ENCODE measurements around the gene KIF6. TPM values are rescaled to one million over a fixed set of nuclear protein-coding genes. Genes with fewer than 3 reads are reported as not detected.

The KIF6 gene
- polyA plus RNA-seq, 2 donors, result 0.08 to 0.20 TPM

DNA sequence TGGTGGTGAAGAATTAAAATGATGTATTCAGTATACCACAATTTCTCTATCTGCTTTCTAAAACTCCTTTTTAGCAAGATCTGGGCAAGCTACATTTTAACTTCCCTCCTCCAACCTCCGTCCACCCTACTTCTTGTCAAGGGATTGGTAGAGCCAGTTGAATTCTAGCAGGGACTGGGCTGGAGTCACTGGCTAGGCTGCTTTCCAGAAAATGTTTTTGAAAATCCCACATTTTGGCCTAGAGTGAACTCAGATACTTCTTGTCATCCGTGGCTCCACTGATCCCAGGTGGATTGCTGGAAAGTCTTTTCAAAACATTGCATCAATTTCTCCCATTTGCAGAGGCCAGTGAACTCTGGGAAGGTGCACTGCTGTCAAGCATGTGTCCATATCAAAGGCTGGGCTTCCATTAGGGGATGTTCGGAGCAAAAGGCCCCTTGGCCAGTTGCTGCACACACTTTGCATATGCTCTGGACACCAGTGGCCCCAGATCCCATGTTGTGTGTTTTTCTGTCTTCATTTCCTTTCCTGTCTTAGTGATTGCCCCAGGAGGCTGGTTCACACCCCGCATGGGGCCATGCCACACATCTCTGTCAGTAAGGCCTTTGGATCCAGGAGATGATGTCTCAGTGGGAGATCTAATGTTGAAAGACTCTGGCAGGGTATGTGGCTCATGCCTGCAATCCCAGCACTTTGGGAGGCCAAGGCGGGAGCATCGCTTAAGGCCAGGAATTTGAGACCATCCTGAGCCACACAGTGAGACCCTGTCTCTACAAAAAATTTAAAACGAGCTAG, 391.4 kb downstream of the KIF6 start:
- WGBS, 2 donors, result 82 to 83% methylated on average over 7 of the region's 7 CpGs
- no peaks in the 10 kb centered on the region for H3K9me3 ChIP-seq (ENCODE audit: control insufficient read depth in 2 of 2, insufficient read depth in 1 of 2, low read depth in 1 of 2, low read length in 1 of 2)
- H3K27me3 ChIP-seq (ENCODE audit: control insufficient read depth in 1 of 2, insufficient read depth in 2 of 2, low read length in 2 of 2), result no peaks in the 10 kb centered on the region
- H3K36me3 ChIP-seq (ENCODE audit: control insufficient read depth in 2 of 2, insufficient read depth in 2 of 2, low read length in 1 of 2), result no peaks in the 10 kb centered on the region
- H3K4me3 ChIP-seq (ENCODE audit: low read depth in 1 of 2, low read length in 2 of 2), result no peak overlapping the region
- no peak overlapping the region for H3K27ac ChIP-seq (ENCODE audit: low read depth in 2 of 2, low read length in 1 of 2)
- no peaks in the 10 kb centered on the region for H3K4me1 ChIP-seq (ENCODE audit: control insufficient read depth in 2 of 2, insufficient read depth in 2 of 2, low read length in 1 of 2)

DNA sequence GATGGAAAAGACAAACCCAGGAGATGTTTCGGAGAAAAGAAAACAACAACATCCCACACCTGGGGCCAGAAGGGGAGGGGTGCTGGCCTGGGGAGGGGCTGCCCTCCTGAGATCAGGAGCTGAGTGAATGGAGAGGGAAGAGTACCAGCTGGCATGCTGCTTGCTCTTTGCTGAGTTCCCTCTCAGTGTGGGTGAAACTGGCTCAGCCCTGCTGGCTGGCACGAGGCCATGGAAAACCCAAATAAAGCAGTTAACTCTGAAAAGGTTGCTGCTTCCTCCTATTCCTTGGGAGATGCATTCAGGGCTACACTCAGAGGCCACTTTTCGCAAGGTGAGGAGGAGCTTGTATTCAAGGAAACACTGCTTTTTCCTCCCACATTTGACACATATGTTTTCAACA, 394.7 kb downstream of the KIF6 start:
- Histone ChIP-seq H3K27me3 (ENCODE audit: control insufficient read depth in 1 of 2, insufficient read depth in 2 of 2, low read length in 2 of 2) (peaks cover 0 to 3% of the 10 kb centered on the region in 2 donors), H3K36me3 (ENCODE audit: control insufficient read depth in 2 of 2, insufficient read depth in 2 of 2, low read length in 1 of 2) (no peaks in the 10 kb centered on the region), H3K27ac (ENCODE audit: low read depth in 2 of 2, low read length in 1 of 2) (no peak overlapping the region), H3K4me1 (ENCODE audit: control insufficient read depth in 2 of 2, insufficient read depth in 2 of 2, low read length in 1 of 2) (no peaks in the 10 kb centered on the region), H3K4me3 (ENCODE audit: low read depth in 1 of 2, low read length in 2 of 2) (no peak overlapping the region), H3K9me3 (ENCODE audit: control insufficient read depth in 2 of 2, insufficient read depth in 1 of 2, low read depth in 1 of 2, low read length in 1 of 2) (no peaks in the 10 kb centered on the region)
- WGBS, 2 donors, result 43 to 45% methylated on average over 3 of the region's 3 CpGs

DNA sequence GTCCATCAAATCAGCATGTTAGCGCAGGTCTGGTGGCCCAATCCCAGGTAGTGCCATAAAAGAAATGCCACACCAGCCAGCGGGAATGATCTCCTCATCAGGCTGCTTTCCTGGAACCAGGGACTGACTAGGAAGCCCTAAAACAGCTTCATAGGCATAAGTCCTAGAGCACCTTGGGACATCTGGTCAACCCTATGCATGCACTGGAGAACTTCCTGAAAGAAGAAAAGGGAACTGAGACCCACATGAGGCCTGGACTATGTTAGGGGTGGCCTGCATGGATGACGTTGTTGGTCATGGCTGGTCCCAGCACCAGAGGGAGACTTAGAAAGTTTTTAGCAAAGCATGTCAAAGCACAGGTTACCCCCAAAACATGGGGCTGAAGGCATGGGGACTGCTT, 395.2 kb downstream of the KIF6 start:
- no peaks in the 10 kb centered on the region for H3K4me1 ChIP-seq (ENCODE audit: control insufficient read depth in 2 of 2, insufficient read depth in 2 of 2, low read length in 1 of 2)
- no peaks in the 10 kb centered on the region for H3K36me3 ChIP-seq (ENCODE audit: control insufficient read depth in 2 of 2, insufficient read depth in 2 of 2, low read length in 1 of 2)
- no peak overlapping the region for H3K4me3 ChIP-seq (ENCODE audit: low read depth in 1 of 2, low read length in 2 of 2)
- no peak overlapping the region for H3K27ac ChIP-seq (ENCODE audit: low read depth in 2 of 2, low read length in 1 of 2)
- no peaks in the 10 kb centered on the region for H3K9me3 ChIP-seq (ENCODE audit: control insufficient read depth in 2 of 2, insufficient read depth in 1 of 2, low read depth in 1 of 2, low read length in 1 of 2)
- 55 to 64% methylated on average over 3 of the region's 3 CpGs for WGBS, 2 donors
- H3K27me3 ChIP-seq (ENCODE audit: control insufficient read depth in 1 of 2, insufficient read depth in 2 of 2, low read length in 2 of 2), result peaks cover 0 to 3% of the 10 kb centered on the region in 2 donors

DNA sequence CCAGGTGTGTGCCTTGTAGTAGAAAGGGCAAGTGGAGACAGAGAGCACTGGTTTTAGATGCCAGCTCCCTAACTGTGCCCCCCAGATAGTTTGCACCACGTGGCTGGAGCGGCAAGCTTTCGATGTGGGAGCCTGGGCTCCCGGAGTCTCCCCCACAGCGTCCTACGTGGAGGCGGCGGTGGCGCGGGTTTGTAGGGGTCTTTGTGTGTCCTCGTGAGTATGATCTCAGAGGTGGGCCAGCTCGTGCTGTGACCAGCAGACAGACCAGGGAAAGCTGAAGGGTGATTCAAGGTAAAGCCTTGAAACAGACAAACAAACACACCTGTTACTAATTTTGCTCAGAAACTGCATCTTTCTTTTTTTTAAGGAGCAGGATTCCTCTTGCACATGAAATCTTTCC, 397.1 kb downstream of the KIF6 start:
- Histone ChIP-seq H3K27me3 (ENCODE audit: control insufficient read depth in 1 of 2, insufficient read depth in 2 of 2, low read length in 2 of 2) (peaks cover 0 to 3% of the 10 kb centered on the region in 2 donors), H3K4me1 (ENCODE audit: control insufficient read depth in 2 of 2, insufficient read depth in 2 of 2, low read length in 1 of 2) (no peaks in the 10 kb centered on the region), H3K9me3 (ENCODE audit: control insufficient read depth in 2 of 2, insufficient read depth in 1 of 2, low read depth in 1 of 2, low read length in 1 of 2) (no peaks in the 10 kb centered on the region), H3K4me3 (ENCODE audit: low read depth in 1 of 2, low read length in 2 of 2) (no peak overlapping the region), H3K27ac (ENCODE audit: low read depth in 2 of 2, low read length in 1 of 2) (no peak overlapping the region), H3K36me3 (ENCODE audit: control insufficient read depth in 2 of 2, insufficient read depth in 2 of 2, low read length in 1 of 2) (no peaks in the 10 kb centered on the region)
- WGBS, 2 donors, result 90 to 92% methylated on average over 12 of the region's 12 CpGs

DNA sequence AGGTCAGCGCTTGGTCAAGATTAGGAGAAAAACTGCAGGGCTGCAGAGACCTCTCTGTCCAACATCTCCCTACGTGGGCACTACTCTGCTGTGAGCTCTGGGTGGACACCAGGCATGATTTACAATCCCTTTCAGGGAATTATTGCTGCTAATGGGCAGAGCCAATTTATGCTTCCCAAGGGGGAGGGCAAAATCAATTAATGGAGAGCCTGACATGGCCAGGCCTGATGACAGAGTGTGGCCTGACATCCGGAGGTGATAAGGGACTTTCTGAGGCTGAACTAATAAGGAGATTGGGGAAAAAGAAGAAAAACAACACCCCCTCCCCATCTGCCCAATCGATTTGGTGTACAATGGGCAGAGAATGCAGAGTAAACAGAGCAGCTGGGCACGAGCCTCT, 397.7 kb downstream of the KIF6 start:
- Histone ChIP-seq H3K27ac (ENCODE audit: low read depth in 2 of 2, low read length in 1 of 2) (no peak overlapping the region), H3K4me1 (ENCODE audit: control insufficient read depth in 2 of 2, insufficient read depth in 2 of 2, low read length in 1 of 2) (no peaks in the 10 kb centered on the region), H3K27me3 (ENCODE audit: control insufficient read depth in 1 of 2, insufficient read depth in 2 of 2, low read length in 2 of 2) (peaks cover 0 to 3% of the 10 kb centered on the region in 2 donors), H3K36me3 (ENCODE audit: control insufficient read depth in 2 of 2, insufficient read depth in 2 of 2, low read length in 1 of 2) (no peaks in the 10 kb centered on the region), H3K9me3 (ENCODE audit: control insufficient read depth in 2 of 2, insufficient read depth in 1 of 2, low read depth in 1 of 2, low read length in 1 of 2) (no peaks in the 10 kb centered on the region), H3K4me3 (ENCODE audit: low read depth in 1 of 2, low read length in 2 of 2) (no peak overlapping the region)
- WGBS, 2 donors, result 64 to 78% methylated on average over 5 of the region's 5 CpGs

DNA sequence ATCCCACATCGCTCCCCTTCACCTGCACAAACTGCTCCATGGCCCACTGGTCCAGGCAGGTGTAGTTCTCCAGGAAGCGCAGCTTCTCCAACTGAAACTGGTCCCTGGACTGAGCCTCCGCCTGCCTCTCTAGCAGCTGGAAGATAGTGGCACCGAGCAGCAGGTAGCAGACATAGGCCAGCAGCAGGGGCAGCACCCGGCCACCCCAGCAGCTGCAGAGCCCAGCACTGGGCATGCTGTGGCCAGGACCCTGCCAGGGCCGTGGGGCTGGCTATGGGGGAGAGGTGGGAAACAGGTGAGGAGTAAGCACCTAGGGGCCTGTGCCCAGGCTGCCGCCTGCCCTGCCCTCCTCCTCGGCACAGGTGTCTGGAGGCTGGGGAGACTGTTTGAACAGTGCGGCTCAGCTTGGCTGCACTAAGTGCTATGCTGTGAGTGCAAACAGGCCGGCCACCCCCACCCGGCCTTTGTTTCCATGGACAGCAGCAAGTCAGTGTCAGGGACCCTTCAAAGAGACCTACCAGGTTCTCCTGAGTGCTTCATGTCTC, 402.8 kb downstream of the KIF6 start, which contains the start of gene KCNK16:
KCNK16 (minus strand) TSS at position 397 of the 545 bp plus-strand sequence; CDS start at position 235, 162 bp downstream.
- 63 to 81% methylated on average over 11 of the region's 11 CpGs for WGBS, 2 donors
- Histone ChIP-seq H3K9me3 (ENCODE audit: control insufficient read depth in 2 of 2, insufficient read depth in 1 of 2, low read depth in 1 of 2, low read length in 1 of 2) (peaks cover 0 to 3% of the 10 kb centered on the region in 2 donors), H3K4me1 (ENCODE audit: control insufficient read depth in 2 of 2, insufficient read depth in 2 of 2, low read length in 1 of 2) (peaks cover 0 to 2% of the 10 kb centered on the region in 2 donors), H3K4me3 (ENCODE audit: low read depth in 1 of 2, low read length in 2 of 2) (no peak within 1 kb of the TSS), H3K27me3 (ENCODE audit: control insufficient read depth in 1 of 2, insufficient read depth in 2 of 2, low read length in 2 of 2) (no peaks in the 10 kb centered on the region), H3K36me3 (ENCODE audit: control insufficient read depth in 2 of 2, insufficient read depth in 2 of 2, low read length in 1 of 2) (no peaks in the 10 kb centered on the region), H3K27ac (ENCODE audit: low read depth in 2 of 2, low read length in 1 of 2) (no peak within 1 kb of the TSS)

DNA sequence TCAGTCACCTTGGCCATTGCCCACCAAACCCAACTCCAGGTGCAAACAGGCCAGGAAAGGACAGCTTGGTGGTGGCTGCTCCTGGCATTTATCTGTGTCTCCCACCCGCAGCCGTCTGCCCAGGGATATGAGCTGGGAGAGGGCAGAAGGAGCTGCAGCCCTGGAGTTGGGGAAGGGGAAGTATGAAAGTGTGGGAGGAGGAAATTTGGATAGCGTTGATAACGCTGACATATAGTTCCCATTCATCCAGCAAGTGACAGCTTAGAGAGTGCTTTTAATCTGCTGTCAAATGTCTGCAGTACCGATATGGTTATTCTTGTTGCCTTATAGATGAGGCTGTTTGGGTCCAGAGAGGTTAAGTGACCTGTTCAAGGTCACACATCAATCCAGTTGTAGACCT, 403.4 kb downstream of the KIF6 start:
- Histone ChIP-seq H3K27me3 (ENCODE audit: control insufficient read depth in 1 of 2, insufficient read depth in 2 of 2, low read length in 2 of 2) (no peaks in the 10 kb centered on the region), H3K9me3 (ENCODE audit: control insufficient read depth in 2 of 2, insufficient read depth in 1 of 2, low read depth in 1 of 2, low read length in 1 of 2) (peaks cover 0 to 6% of the 10 kb centered on the region in 2 donors), H3K27ac (ENCODE audit: low read depth in 2 of 2, low read length in 1 of 2) (no peak overlapping the region), H3K36me3 (ENCODE audit: control insufficient read depth in 2 of 2, insufficient read depth in 2 of 2, low read length in 1 of 2) (no peaks in the 10 kb centered on the region), H3K4me3 (ENCODE audit: low read depth in 1 of 2, low read length in 2 of 2) (no peak overlapping the region), H3K4me1 (ENCODE audit: control insufficient read depth in 2 of 2, insufficient read depth in 2 of 2, low read length in 1 of 2) (peaks cover 0 to 3% of the 10 kb centered on the region in 2 donors)
- 60 to 77% methylated on average over 5 of the region's 5 CpGs for WGBS, 2 donors

DNA sequence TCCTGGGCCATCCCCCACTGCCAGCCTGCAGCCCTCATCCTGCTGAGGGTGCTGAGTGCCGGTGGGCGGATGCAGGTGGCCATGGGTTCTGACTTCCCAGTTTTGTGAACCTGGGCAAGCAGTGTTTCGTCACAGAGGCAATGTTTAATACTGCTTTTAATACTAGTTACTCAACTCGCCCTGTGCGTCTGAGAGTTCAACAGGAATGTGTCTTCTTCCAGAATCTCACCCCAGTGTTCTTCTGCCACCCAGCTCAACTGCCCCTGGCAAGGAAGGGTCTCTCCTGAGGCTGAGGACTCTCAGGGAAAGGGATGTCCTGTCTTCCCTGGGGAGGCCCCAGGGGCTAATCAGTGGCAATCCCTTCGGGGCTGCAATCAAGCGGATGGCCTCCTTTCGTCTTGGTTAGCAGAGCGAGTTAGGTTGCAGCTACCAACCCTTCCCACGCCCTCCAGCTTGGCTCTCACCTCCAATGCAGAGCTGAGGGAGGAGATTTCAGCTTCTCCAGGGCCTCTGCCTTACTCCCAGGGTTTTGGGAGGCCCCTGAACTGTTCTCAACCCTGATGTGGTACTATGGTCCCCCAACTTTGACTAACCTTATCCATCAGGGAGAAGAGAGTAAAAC, 404.7 kb downstream of the KIF6 start:
- Histone ChIP-seq H3K9me3 (ENCODE audit: control insufficient read depth in 2 of 2, insufficient read depth in 1 of 2, low read depth in 1 of 2, low read length in 1 of 2) (peaks cover 0 to 6% of the 10 kb centered on the region in 2 donors), H3K4me1 (ENCODE audit: control insufficient read depth in 2 of 2, insufficient read depth in 2 of 2, low read length in 1 of 2) (peaks cover 0 to 3% of the 10 kb centered on the region in 2 donors), H3K36me3 (ENCODE audit: control insufficient read depth in 2 of 2, insufficient read depth in 2 of 2, low read length in 1 of 2) (no peaks in the 10 kb centered on the region), H3K4me3 (ENCODE audit: low read depth in 1 of 2, low read length in 2 of 2) (no peak overlapping the region), H3K27me3 (ENCODE audit: control insufficient read depth in 1 of 2, insufficient read depth in 2 of 2, low read length in 2 of 2) (peaks cover 0 to 1% of the 10 kb centered on the region in 2 donors), H3K27ac (ENCODE audit: low read depth in 2 of 2, low read length in 1 of 2) (no peak overlapping the region)
- WGBS, 2 donors, result 65 to 69% methylated on average over 10 of the region's 10 CpGs

DNA sequence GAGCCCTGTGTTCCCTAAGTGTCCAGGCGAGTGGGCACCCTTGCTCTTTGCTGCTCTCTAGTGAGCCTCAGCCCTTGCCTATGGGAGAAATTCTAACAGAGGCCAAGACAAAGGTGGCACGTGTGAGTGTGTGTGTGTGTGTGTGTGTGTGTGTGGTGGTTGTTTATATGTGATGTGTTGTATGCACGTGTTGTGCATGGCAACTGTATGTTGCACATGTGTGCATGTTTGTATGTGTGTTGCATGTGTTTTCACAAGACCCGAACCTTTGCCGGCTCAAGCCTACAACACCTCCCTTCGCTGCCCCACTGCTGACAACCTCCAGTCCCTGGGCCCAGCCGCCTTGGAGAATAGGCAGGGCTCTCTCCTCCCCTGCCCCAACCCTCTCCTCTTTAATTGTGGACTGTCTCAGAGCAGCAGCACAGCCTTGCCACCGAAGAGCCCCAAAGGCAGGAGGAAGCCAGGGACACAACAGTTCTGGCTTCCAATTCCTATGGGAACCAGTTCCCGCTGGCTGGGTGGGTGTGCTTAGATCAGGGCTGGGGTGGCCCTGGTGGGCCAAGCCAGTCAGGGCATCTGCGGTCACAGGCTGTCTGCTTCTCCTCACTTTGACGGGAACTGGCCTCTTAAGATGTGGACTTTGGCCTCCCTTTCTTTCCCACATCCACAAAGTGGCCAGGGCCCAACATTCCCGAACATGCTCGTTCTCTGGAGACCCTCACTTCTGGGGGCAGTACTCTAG, 405.4 kb downstream of the KIF6 start:
- Histone ChIP-seq H3K4me1 (ENCODE audit: control insufficient read depth in 2 of 2, insufficient read depth in 2 of 2, low read length in 1 of 2) (peaks cover 0 to 3% of the 10 kb centered on the region in 2 donors), H3K9me3 (ENCODE audit: control insufficient read depth in 2 of 2, insufficient read depth in 1 of 2, low read depth in 1 of 2, low read length in 1 of 2) (peaks cover 0 to 6% of the 10 kb centered on the region in 2 donors), H3K4me3 (ENCODE audit: low read depth in 1 of 2, low read length in 2 of 2) (no peak overlapping the region), H3K36me3 (ENCODE audit: control insufficient read depth in 2 of 2, insufficient read depth in 2 of 2, low read length in 1 of 2) (no peaks in the 10 kb centered on the region), H3K27ac (ENCODE audit: low read depth in 2 of 2, low read length in 1 of 2) (no peak overlapping the region), H3K27me3 (ENCODE audit: control insufficient read depth in 1 of 2, insufficient read depth in 2 of 2, low read length in 2 of 2) (peaks cover 0 to 4% of the 10 kb centered on the region in 2 donors)
- WGBS, 2 donors, result 72 to 76% methylated on average over 13 of the region's 13 CpGs
